NCI-H524 treated with DMSO at 0.1 percent for 48 hours (cell line): ENCODE data around the gene ATP10A.

Source experiments
- DNase-seq: peaks from one replicate; lab custom pipeline; 2025; lab: John Stamatoyannopoulos, UW

Gene ATP10A

DNA sequence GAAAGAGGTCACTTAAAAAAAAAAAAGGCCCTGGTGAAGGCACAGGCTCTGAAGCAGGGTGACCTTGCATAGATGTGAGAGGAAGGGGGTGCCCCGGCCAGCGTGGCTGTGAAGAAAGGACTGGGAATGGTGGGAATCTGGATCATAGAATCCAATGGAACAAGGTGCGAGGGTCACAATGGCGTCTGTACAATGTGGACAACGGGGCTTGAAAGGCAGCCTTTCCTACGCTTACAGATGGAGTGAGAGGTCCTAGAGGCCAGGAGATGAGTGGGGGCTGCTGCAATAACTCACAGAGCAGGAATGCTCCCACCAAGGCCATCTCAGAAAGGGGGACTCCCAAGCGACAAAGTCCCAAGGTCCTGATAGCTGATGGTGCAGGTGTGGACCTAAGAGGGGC, 162.2 kb downstream of the ATP10A start:
- no peak for DNase-seq

DNA sequence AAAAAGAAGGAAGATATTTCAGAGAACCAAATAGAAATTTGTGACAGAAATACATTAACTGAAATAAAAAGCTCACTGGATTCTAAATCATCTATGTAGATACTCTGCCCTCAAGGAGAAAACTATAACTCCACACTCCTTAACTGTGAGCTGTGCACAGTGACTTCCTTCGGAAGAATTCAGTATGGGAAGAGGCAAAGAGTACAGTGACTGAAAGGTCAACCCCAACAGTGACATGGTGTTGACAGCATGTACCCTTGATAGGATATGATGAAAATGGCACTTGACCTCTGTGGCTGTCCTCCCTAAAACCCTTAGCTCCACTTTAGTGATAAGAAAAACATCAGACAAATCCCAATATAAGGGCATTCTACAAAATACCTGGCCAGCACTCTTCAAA, 165.5 kb downstream of the ATP10A start:
- DNase-seq: no peak

- DNase-seq: no peak
Measured at GRCh38 chr15:25695875-25696760, 167.0 kb downstream of the ATP10A start.

DNA sequence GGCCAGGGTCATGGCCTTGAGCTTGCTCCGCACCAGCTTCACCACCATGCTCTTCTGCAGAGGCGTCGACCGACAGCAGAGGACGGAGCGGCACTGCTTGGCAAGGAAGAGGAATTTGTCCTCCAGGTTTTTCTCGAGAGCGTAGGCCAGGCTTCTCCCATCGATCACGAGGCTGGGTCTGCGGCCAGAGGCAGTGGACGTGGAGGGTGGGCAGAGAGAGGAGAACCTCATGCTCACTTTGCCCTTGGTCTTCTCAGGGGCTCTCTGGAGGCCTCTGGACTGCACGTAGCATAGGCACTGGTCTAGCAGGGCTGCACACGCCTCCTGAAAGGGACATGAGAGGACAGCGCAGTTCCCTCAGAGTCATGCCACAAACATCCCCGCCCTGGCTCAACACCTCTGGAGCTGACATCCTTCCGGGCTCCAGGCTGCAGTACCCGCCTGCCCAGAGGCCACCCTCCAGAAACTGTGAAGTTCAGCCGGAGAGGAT, 168.3 kb downstream of the ATP10A start:
- no peak for DNase-seq

- no peak for DNase-seq
Measured at GRCh38 chr15:25694239-25694584, 168.9 kb downstream of the ATP10A start.

- no peak for DNase-seq
Measured at GRCh38 chr15:25693321-25694238, 169.5 kb downstream of the ATP10A start.

DNA sequence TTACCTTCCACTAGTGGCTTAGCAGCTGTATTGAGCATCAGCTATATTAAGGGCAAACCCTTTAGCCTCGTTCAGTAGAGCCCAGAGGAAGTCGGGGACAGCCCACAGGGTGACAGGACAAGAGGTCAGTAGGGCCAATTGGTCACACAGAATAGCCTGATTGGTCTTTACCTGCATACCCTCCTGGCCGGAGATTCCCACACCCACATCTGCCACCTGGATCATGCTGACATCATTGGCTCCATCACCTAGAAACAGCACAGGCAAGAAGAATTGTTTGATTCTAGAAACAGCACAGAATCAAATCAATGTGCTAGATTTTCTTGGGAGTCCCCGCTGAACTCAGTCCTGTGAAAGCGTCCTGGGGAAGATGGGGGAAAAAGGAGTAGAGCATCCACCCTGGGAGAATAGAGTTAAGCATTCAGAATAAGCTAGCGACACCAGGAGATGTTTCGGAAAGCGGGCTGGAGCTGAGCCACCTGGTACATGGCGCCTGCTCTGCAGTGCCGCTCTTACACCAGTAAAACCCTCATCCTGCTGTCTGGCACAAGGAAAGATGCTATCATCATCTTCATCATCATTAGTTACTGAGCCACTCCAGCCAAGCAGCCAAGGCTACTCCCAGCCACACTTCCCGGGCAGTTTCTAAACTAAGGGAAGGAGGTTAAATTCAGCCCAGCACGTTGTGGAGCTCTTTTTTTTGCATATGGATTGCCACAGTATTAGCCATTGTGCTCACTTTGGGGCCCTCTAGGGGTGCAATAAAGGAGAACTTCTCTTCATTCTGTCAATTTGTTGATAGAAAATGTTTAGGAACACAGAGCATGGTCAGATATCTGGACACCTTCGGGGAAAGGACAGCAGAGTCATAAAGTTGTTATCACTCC, 171.3 kb downstream of the ATP10A start:
- DNase-seq: peak; percentile 15

GRCh38 chr15:25690673-25691543, 172.2 kb downstream of the ATP10A start:
- DNase-seq: no peak

GRCh38 chr15:25689592-25689991, 173.5 kb downstream of the ATP10A start:
- DNase-seq: no peak

DNA sequence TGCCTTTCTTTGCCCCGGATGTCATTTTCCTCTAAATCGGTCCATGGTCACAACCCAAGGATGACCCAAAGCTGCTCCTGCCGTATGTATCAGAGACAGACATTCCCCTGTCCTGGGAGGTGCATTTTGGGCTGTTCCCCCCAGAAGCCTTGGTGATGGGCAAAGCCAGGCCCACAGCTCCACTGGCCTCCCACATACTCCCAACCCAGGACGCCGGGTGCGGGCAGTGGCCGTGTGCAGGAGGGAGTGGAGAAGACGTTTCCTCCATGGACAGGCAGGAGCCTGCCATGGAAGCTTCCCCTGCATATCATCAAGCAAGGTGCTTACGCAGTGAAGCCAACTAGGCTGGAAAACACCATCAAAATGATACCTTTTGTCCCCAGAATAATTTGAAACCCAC, 175.0 kb downstream of the ATP10A start:
- no peak for DNase-seq

GRCh38 chr15:25687689-25688088, 175.4 kb downstream of the ATP10A start:
- no peak for DNase-seq

DNA sequence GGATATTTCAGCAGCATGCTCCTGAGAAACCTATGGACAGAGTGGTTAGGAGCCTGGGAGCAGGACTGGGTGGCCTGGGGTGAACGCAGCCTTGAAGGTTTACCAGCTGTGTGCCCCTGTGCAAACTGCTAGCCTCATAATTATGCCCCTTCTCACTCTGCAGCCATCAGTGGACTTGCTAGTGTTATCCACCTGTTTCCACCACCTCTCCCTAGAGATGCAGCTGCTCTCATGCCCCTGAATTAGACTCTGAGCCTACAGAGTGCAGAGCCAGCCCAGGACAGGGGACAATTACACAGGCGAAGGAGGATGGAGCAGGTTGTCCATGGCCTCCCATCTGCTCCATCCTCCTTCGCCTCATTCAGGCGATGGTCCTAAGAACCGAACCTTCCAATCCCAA, 175.9 kb downstream of the ATP10A start:
- DNase-seq: no peak

DNA sequence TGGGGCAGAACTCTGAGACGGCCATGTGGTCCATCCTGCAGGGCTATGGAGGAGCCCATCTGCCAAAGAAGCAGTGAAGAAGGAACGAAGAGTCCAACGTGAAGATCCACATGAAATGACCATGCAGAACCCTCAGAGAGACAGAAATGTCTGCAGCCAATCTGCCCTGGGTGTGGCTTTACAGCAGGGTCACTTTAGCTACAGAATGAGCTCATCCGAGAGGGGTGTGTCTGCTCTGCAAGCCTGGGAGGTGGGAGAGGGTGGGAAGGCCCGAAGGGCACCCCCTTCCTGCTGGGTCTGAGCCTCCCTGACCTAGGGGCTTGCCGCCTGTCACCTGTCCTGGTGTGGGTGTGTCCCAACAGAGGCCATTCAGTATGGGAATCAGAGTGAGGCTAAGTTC, 176.3 kb downstream of the ATP10A start:
- DNase-seq: no peak

- DNase-seq: no peak
Measured at GRCh38 chr15:25684521-25685431, 178.4 kb downstream of the ATP10A start.

GRCh38 chr15:25683911-25684310, 179.2 kb downstream of the ATP10A start:
- DNase-seq: no peak

DNA sequence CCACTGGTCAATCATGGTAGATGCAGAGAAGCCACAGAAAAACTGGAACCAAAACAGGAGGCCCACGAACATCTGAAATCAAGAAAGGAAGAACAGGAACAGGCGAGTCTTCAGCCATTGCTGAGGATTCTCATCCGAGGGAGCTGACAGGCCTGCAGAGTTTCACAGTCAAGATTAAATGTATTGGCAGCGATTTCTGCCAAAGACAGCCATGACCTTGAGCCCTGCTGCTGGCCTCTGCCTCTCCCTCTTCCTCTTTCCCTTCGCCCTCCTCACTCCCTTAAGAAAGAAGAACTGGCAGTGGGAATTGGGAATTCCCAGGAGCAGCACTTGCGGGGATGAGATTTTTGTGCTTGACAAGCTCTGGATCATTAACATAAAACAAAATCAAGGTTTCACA, 179.7 kb downstream of the ATP10A start:
- no peak for DNase-seq

DNA sequence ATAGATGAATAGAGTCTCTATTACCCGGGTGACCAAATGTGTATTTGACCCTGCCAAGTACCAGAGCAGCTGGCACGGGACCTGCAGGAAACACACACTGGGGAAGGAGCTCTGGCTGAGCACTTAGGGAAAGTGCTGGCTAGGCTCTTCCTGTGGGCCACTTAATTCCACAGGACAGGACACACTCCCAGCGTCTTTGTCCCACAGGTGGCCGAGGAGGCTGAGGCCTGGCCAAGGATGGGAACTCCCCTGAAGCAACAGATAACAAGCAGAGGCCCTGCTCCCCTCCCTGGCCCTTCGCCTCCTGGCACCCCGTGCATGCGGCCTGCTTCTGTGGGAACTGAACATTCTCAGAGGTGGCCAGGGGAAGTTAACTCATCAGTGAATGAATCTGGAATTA, 180.8 kb downstream of the ATP10A start:
- DNase-seq: no peak

DNA sequence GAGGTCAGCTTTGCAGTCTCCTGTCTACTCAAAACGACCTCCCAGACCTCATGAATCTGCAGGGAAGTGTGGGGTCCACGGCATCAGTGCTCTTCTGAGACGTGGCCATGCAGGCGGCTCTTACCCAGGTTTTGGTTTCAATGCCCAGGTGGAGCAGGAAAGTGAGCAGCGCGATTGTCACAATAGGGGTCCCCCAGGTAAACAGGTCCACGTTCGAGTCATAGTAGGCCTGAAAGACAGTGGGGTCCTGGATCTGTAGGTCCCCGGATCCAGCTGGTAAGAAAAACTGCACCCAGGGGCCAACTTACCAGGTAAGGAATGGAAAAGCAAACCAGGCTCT, 182.5 kb downstream of the ATP10A start:
- no peak for DNase-seq

DNA sequence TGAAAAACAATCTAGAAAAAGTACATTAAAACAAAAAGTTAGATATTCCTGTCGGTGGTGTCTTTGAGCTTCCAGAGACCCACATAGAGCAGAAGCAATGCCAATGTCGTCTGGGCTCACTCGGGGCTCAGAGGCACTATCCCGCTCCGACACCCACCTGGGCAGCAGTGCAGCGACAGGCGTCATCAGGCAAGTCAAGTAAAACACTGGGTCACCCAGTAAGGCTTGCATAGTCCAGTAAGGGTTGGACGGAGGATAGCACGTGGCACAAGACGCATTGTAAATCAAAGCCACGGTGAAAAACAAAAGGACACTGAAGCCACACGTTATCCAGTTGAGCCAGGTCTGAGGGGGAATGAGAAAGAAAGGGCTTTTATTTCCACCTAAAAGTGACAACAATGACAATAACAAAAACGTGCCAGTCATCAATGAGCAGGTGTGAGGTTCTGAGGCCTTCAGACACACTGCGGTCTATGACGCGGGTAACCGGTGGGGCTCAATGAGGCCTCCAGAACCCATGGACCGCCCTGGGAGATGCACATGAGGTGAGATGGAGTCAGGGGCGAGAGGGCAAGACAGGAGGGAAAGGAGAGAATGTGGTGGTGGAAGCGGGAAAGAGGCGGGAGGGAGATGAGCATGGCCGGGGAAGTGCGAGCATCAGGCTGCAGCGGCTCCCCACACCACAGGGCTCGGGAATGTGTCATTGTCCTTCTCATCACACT, 183.0 kb downstream of the ATP10A start:
- DNase-seq: no peak
